PC-9 (cell line): Measurements from ENCODE around the gene ZBTB11. TPM values are rescaled to one million over a fixed set of nuclear protein-coding genes. Genes with fewer than 3 reads are reported as not detected.

Source experiments
- BruUV-seq: library from RNA; stranded (reverse); fragments of 400-500 nt; replicated peaks from 2 replicates; lab custom pipeline; 2021; lab: Mats Ljungman, UMichigan
- CTCF ChIA-PET: fragments of 300-600 bp; sonication (Branson Sonifier 250); formaldehyde crosslinking; loops from one replicate; lab custom pipeline; 2022; ENCODE audit warnings: antibody characterized with exemption; lab: Charles Lee
- POLR2A ChIA-PET: fragments of 300-600 bp; sonication (Branson Sonifier 250); formaldehyde crosslinking; loops from one replicate; lab custom pipeline; 2022; ENCODE audit warnings: antibody characterized with exemption; ENCODE audit not compliant: unreplicated experiment; lab: Charles Lee
- DNase-seq, 2 experiments: peaks; one replicate each; pipeline versions ENCODE4 v3.0.0 to v3.0.0-alpha.2; 2015 to 2022; ENCODE audit warnings: mixed read lengths in 1 of 2
- H2AFZ ChIP-seq: fragments of 200-600 bp; sonication (generic); 2 replicates; pipeline ENCODE4 v1.8.1; 2017; ENCODE audit warnings: antibody characterized with exemption
- H3F3A ChIP-seq: fragments of 200-600 bp; sonication (generic); 2 replicates; pipeline ENCODE4 v1.8.1; 2017; ENCODE audit warnings: antibody characterized with exemption, mild to moderate bottlenecking, low read depth; ENCODE audit not compliant: insufficient read depth
- H3K27ac ChIP-seq: fragments of 200-600 bp; sonication (generic); 2 replicates; pipeline ENCODE4 v1.6.1; 2016; ENCODE audit warnings: mixed run types
- H3K27me3 ChIP-seq: fragments of 200-600 bp; sonication (generic); 2 replicates; pipeline ENCODE4 v1.6.1; 2016; ENCODE audit warnings: low read depth, mixed run types; ENCODE audit not compliant: insufficient read depth
- H3K36me3 ChIP-seq: fragments of 200-600 bp; sonication (generic); 2 replicates; pipeline ENCODE4 v1.6.1; 2016; ENCODE audit warnings: low read depth, mixed run types
- H3K4me1 ChIP-seq: fragments of 200-600 bp; sonication (generic); replicated peaks from 2 replicates; pipeline ENCODE4 v1.6.1; 2016; ENCODE audit warnings: mixed run types; ENCODE audit not compliant: insufficient read depth
- H3K4me2 ChIP-seq: fragments of 200-600 bp; sonication (generic); 2 replicates; pipeline ENCODE4 v1.6.1; 2017; ENCODE audit warnings: mixed run types
- H3K4me3 ChIP-seq: fragments of 200-600 bp; sonication (generic); 2 replicates; pipeline ENCODE4 v1.6.1; 2016; ENCODE audit warnings: mixed run types
- H3K79me2 ChIP-seq: fragments of 200-600 bp; sonication (generic); 2 replicates; pipeline ENCODE4 v1.6.1; 2017; ENCODE audit warnings: low read depth, mixed run types
- H3K9me2 ChIP-seq: fragments of 200-600 bp; sonication (generic); 2 replicates; pipeline ENCODE4 v1.8.1; 2017; ENCODE audit warnings: mild to moderate bottlenecking; ENCODE audit not compliant: insufficient read depth
- H3K9me3 ChIP-seq: fragments of 200-600 bp; sonication (generic); 2 replicates; pipeline ENCODE4 v1.8.1; 2016; ENCODE audit warnings: low read depth; ENCODE audit not compliant: insufficient read depth
- H4K20me1 ChIP-seq: fragments of 200-600 bp; sonication (generic); 2 replicates; pipeline ENCODE4 v1.8.1; 2017; ENCODE audit not compliant: insufficient read depth
- CTCF ChIP-seq: fragments of 200-600 bp; sonication (generic); conservative IDR thresholded peaks from 2 replicates; pipeline ENCODE4 v1.6.1; 2017; ENCODE audit warnings: mixed run types, antibody characterized with exemption, mild to moderate bottlenecking, moderate library complexity
- EZH2 ChIP-seq: fragments of 200-600 bp; sonication (generic); IDR thresholded peaks from 2 replicates; pipeline ENCODE4 v1.8.0; 2017; ENCODE audit warnings: antibody characterized with exemption, low read depth
- intact Hi-C: fragments of 100-400 bp; cut with micrococcal nuclease; formaldehyde crosslinking; loops from one replicate; pipeline ENCODE4 v1.10.0; 2022; ENCODE audit not compliant: unreplicated experiment
- total RNA-seq: library from RNA; stranded (reverse); gene quantifications from 2 replicates; pipeline ENCODE4 v1.2.3, GENCODE V29; 2021

ZBTB11 gene
- total RNA-seq, 1 experiment from 2014 or later, result 22.1 TPM

DNA sequence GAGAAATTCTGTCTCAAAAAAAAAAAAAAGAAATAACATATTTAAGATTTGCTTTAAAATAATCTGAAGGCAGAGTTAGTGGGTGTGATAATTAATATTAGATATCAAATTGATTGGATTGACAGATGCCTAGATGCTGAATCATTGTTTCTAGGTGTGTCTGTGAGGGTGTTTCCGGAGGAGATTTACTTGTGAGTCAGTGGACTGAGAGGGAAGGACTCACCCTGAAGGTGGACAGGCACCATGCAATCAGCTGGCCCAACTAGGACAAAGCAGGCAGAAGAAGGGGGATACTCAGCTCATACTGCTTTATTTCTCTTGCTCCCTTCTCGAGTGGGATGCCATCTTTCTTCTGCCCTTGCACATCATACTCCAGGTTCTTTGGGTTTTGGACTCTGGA, 26.2 kb upstream of the ZBTB11 start:
- no TSS peak for BruUV-seq
- peak; percentile 67 to 86 for DNase-seq
- Histone ChIP-seq H3K9me2 (no peaks in the 10 kb centered on the region), H3K36me3 (no peaks in the 10 kb centered on the region), H3K9me3 (no peaks in the 10 kb centered on the region), H3K27ac (peak overlapping the region; percentile 57), H3K4me2 (peak overlapping the region; percentile 46), H3K4me1 (peaks cover 22% of the 10 kb centered on the region), H2AFZ (no peak overlapping the region), H3F3A (peaks cover 15% of the 10 kb centered on the region), H3K4me3 (no peak overlapping the region), H3K27me3 (no peaks in the 10 kb centered on the region), H3K79me2 (no peaks in the 10 kb centered on the region), H4K20me1 (no peaks in the 10 kb centered on the region)
- no peak for TF ChIP-seq CTCF
- no peak for TF ChIP-seq EZH2
- POLR2A ChIA-PET, result interaction anchor here (0.5 kb wide), 1 partner anchor 19 kb away, joined by 4 read pairs; no protein-coding TSS in a partner anchor
- intact Hi-C loops, result loop anchor here (2.0 to 5.0 kb wide), 2 partner anchors 16 to 829 kb away; partner anchors contain the start of gene RPL24
- CTCF ChIA-PET, result interaction anchor here (0.6 to 0.7 kb wide), 2 partner anchors 13 to 410 kb away, joined by 3 to 4 read pairs; no protein-coding TSS in a partner anchor

DNA sequence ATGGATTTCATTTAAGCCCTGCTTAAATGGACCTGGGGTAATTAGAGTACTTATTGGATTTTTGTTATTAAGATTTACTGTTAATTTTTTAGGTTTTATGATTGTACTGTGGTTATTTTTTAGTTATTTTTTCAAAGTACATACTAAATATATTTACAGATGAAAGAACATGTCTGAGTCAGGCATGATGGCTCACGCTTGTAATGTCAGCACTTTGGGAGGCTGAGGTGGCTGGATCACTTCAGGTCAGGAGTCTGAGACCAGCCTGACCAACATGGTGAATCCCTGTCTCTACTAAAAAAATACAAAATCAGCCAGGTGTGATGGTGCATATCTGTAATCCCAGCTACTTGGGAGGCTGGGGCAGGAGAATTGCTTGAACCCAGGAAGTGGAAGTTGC, 25.8 kb upstream of the ZBTB11 start:
- peaks cover 22% of the 10 kb centered on the region for H3K4me1 ChIP-seq
- CTCF ChIA-PET, result interaction anchor here (0.6 to 0.7 kb wide), 2 partner anchors 14 to 409 kb away, joined by 3 to 4 read pairs; no protein-coding TSS in a partner anchor
- no peak overlapping the region for H2AFZ ChIP-seq
- no peaks in the 10 kb centered on the region for H4K20me1 ChIP-seq
- POLR2A ChIA-PET, result no interaction called here
- H3K4me3 ChIP-seq, result no peak overlapping the region
- peak overlapping the region; percentile 57 for H3K27ac ChIP-seq
- TF ChIP-seq CTCF (no peak), EZH2 (no peak)
- H3F3A ChIP-seq, result peaks cover 15% of the 10 kb centered on the region
- no peak overlapping the region for H3K4me2 ChIP-seq
- BruUV-seq, result no TSS peak
- no peaks in the 10 kb centered on the region for H3K79me2 ChIP-seq
- no peaks in the 10 kb centered on the region for H3K9me3 ChIP-seq
- DNase-seq, result no peak
- no peaks in the 10 kb centered on the region for H3K36me3 ChIP-seq
- intact Hi-C loops, result loop anchor here (2.0 to 5.0 kb wide), 2 partner anchors 16 to 830 kb away; partner anchors contain the start of gene RPL24
- no peaks in the 10 kb centered on the region for H3K9me2 ChIP-seq
- H3K27me3 ChIP-seq, result no peaks in the 10 kb centered on the region

DNA sequence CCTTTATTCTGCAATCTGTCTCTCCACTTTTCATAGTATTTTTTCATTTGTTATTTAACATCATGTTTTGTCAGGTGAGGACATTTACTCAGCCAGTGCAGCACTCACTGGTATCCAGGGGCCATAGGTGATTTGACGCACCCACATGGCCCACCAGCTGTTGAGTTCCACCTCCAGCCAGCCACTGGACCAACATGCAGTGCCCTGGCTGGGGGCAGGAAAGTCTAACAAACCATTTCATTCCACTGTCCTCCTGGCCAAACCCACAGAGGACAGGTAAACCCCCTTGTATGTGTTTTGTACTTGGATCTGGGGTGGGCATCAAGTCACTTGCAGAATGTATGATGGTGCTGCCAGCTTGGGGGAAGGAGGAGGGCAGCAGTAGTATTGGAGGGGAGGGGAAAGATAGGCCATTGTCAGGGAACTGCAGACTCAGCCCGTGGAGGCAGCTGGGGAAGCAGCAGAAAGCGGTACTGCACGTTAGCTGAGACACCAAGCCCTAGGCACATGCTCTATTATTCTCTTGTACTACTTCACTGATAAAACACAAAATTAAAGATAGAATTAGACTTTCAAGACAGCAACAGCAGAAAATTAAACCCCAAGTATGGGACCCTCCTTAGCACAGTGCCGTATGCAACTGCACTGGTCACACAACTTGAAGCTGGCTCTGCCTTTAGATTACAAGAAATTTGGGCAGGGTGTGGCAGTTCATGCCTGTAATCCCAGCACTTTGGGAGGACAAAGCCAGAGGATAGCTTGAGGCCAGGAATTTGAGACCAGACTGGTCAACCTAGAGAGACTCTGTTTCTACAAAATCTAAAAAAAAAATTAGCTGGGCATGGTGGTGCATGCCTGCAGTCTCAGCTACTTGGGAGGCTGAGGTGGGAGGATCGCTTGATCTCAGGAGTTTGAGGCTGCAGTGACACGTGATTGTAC, 25.0 kb upstream of the ZBTB11 start:
- Histone ChIP-seq H4K20me1 (no peaks in the 10 kb centered on the region), H3K4me1 (peaks cover 22% of the 10 kb centered on the region), H3K27ac (peak overlapping the region; percentile 57), H3K36me3 (no peaks in the 10 kb centered on the region), H3K9me3 (no peaks in the 10 kb centered on the region), H3K9me2 (no peaks in the 10 kb centered on the region), H3K27me3 (no peaks in the 10 kb centered on the region), H3F3A (peaks cover 15% of the 10 kb centered on the region), H3K4me2 (no peak overlapping the region), H3K79me2 (no peaks in the 10 kb centered on the region), H3K4me3 (no peak overlapping the region), H2AFZ (no peak overlapping the region)
- CTCF ChIA-PET, result interaction anchor here (0.6 kb wide), 1 partner anchor 573 kb away, joined by 6 read pairs; no protein-coding TSS in a partner anchor
- TF ChIP-seq CTCF (no peak), EZH2 (no peak)
- DNase-seq, result no peak
- POLR2A ChIA-PET, result no interaction called here
- no TSS peak for BruUV-seq
- intact Hi-C loops, result loop anchor here (2.0 to 5.0 kb wide), 2 partner anchors 15 to 830 kb away; partner anchors contain the start of gene RPL24
